HepG2 (cell line): ENCODE measurements around the gene POFUT2. TPM values are rescaled to one million over a fixed set of nuclear protein-coding genes. Genes with fewer than 3 reads are reported as not detected.

Experiments
- AKAP8 ChIP-seq: sonication (generic); formaldehyde crosslinking; IDR thresholded peaks from 2 replicates; pipeline ENCODE4 v1.5.1; 2020; ENCODE audit warnings: mild to moderate bottlenecking, missing genetic modification reagents
- EP300 ChIP-seq, 3 experiments: sonication (generic) in 1 of 3; formaldehyde crosslinking in 1 of 3; IDR thresholded peaks; 2 replicates each; pipeline versions ENCODE4 v1.5.1 to v1.6.1; 2011 to 2020; ENCODE audit warnings: low read depth in 2 of 3, low read length in 2 of 3, borderline replicate concordance in 1 of 3, improper control_type of control experiment in 1 of 3, mild to moderate bottlenecking in 1 of 3, missing genetic modification reagents in 1 of 3, moderate library complexity in 1 of 3
- GATAD1 ChIP-seq: IDR thresholded peaks from 2 replicates; pipeline ENCODE4 v1.6.1; 2016; ENCODE audit warnings: missing genetic modification reagents, missing compliant biosample characterization
- HNRNPLL ChIP-seq: fragments of 200-400 bp; formaldehyde crosslinking; IDR thresholded peaks from 2 replicates; pipeline ENCODE4 v1.6.1; 2017; ENCODE audit warnings: mild to moderate bottlenecking, low read depth, low read length; ENCODE audit not compliant: poor library complexity, severe bottlenecking
- NKX3-1 ChIP-seq: sonication (generic); formaldehyde crosslinking; IDR thresholded peaks from 2 replicates; pipeline ENCODE4 v1.5.0; 2020; ENCODE audit warnings: missing genetic modification reagents
- NRL ChIP-seq: sonication (generic); formaldehyde crosslinking; IDR thresholded peaks from 2 replicates; pipeline ENCODE4 v1.5.0; 2020; ENCODE audit warnings: missing genetic modification reagents, mild to moderate bottlenecking, moderate library complexity, borderline replicate concordance
- REL ChIP-seq: sonication (generic); formaldehyde crosslinking; conservative IDR thresholded peaks from 2 replicates; pipeline ENCODE4 v1.8.0; 2022; ENCODE audit warnings: mild to moderate bottlenecking, missing genetic modification reagents, moderate library complexity
- SIN3A ChIP-seq: IDR thresholded peaks from 2 replicates; pipeline ENCODE4 v1.6.1; 2011; ENCODE audit warnings: low read depth, mild to moderate bottlenecking, control low read depth, low read length, borderline replicate concordance
- SOX6 ChIP-seq, 2 experiments: fragments of 450-650 bp in 1 of 2; sonication (generic) in 1 of 2; formaldehyde crosslinking in 1 of 2; IDR thresholded peaks; 2 replicates each; pipeline versions ENCODE4 v1.4.0 to v1.6.1; 2017 to 2020; ENCODE audit warnings: antibody characterized with exemption in 1 of 2, mild to moderate bottlenecking in 1 of 2, missing genetic modification reagents in 1 of 2
- SP2 ChIP-seq: sonication (generic); formaldehyde crosslinking; IDR thresholded peaks from 2 replicates; pipeline ENCODE4 v1.5.1; 2020; ENCODE audit warnings: mild to moderate bottlenecking, missing genetic modification reagents
- SP4 ChIP-seq: sonication (generic); formaldehyde crosslinking; IDR thresholded peaks from 2 replicates; pipeline ENCODE4 v1.8.1; 2023; ENCODE audit warnings: mild to moderate bottlenecking, missing genetic modification reagents
- TAF1 ChIP-seq: sonication (generic); formaldehyde crosslinking; IDR thresholded peaks from 2 replicates; pipeline ENCODE4 v1.4.0; 2020; ENCODE audit warnings: missing genetic modification reagents
- TBX2 ChIP-seq: sonication (generic); formaldehyde crosslinking; IDR thresholded peaks from 2 replicates; pipeline ENCODE4 v1.5.0; 2020; ENCODE audit warnings: missing genetic modification reagents, mild to moderate bottlenecking, borderline replicate concordance
- U2AF2 ChIP-seq: fragments of 200-400 bp; formaldehyde crosslinking; IDR thresholded peaks from 2 replicates; pipeline ENCODE4 v1.6.1; 2017; ENCODE audit warnings: low read depth, mild to moderate bottlenecking, low read length
- ZFX ChIP-seq: sonication (generic); formaldehyde crosslinking; IDR thresholded peaks from 2 replicates; pipeline ENCODE4 v1.4.0; 2020; ENCODE audit warnings: mild to moderate bottlenecking, low read depth, missing genetic modification reagents, moderate library complexity
- ZNF160 ChIP-seq: sonication (generic); formaldehyde crosslinking; IDR thresholded peaks from 2 replicates; pipeline ENCODE4 v1.8.0; 2022; ENCODE audit warnings: mild to moderate bottlenecking, inconsistent platforms, missing genetic modification reagents
- ZSCAN9 ChIP-seq: IDR thresholded peaks from 2 replicates; pipeline ENCODE4 v1.6.1; 2016; ENCODE audit warnings: borderline replicate concordance
- polyA plus RNA-seq, 8 experiments: library from polyadenylated mRNA; depleted of rRNA in 3 of 8; stranded (reverse) in 7 of 8; unstranded in 1 of 8; fragments of >200 nt; fragmentation: Illumina TruSeq in 4 of 8; extraction: Trizol in 4 of 8; gene quantifications; 2 replicates each; pipeline versions ENCODE4 v1.2.1 to v1.2.3, GENCODE V29; 2011 to 2016; ENCODE audit warnings: low read depth in 4 of 8, missing spikeins in 1 of 8, mixed read lengths in 1 of 8; ENCODE audit not compliant: insufficient read depth in 1 of 8
- total RNA-seq, 5 experiments: library from RNA; depleted of rRNA; stranded (reverse); fragments of >200 nt; fragmentation: Illumina TruSeq; extraction: Trizol; gene quantifications; 2 replicates each; pipeline ENCODE4 v1.2.3, GENCODE V29; 2016; ENCODE audit warnings: low read depth in 1 of 5
- TF ChIP-seq, protein P1 (sequence below): sonication (generic); formaldehyde crosslinking; IDR thresholded peaks from 2 replicates; pipeline ENCODE4 v1.4.0; 2020; ENCODE audit warnings: missing genetic modification reagents
- TF ChIP-seq, protein P2 (sequence below): sonication (generic); formaldehyde crosslinking; IDR thresholded peaks from 2 replicates; pipeline ENCODE4 v1.5.1; 2020; ENCODE audit warnings: mild to moderate bottlenecking, missing genetic modification reagents, moderate library complexity

Gene POFUT2
- total and polyA plus RNA-seq, 2 of the 13 experiments (the other 11 are each of a cell fraction or from before 2014, with no cell fraction given): 22.8 to 24.0 TPM

DNA sequence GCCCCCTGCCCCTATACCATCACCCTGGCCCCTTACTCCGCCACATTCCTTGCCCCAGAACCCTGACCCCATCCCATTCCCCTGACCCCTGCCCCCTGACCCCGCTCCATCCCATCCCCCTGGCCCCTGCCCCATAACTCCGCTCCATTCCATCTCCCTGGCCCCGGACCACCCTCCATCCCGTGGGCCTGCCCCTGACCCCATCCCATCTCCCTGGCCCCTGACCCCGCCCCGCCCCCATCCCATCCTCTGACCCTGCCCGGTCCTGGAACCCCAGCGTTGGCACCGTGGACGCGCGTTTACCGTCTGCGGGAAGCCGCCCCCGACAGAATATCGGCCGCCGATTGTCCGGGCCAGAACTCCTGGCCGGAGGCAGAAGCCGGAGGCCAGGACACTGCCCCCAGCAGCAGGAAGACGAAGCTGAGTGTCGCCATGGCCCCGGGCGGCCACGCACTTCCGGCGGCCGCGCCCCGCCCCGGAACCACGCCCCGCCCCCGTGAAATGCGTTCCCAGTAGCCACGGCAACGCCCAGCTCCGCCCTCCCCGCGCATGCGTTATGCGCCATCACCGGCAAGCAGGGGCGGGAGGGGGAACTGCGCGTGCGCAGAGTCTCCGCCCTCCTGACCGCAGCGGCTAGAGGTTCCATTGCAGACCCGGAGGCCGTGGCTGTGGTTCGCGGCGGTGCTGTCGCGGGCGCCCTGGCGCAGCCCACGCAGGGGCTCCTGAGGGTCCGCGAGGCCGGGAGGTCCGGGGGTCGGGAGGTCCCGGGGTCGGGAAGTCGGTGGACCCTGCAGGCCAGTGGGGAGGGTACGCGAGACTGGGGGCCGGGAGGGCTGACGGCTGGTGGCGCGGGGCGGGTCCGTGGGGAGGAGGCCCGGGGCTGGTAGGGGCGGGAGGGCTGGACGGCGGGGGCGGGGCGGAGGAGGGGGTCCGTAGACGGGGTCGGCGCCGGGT lies at the start of gene POFUT2 (continued):
- TF ChIP-seq AKAP8 (CRISPR knock-in tag) (no peak), REL (CRISPR knock-in tag) (0 out of 2 replicates have a peak, but pooled peaks have one; percentile 24), SP4 (CRISPR knock-in tag) (peak; percentile 72; the same call in 1 of the 2 replicates), ZFX (CRISPR knock-in tag) (peak; percentile 76), NRL (CRISPR knock-in tag) (peak; percentile 42; the same call in 1 of the 2 replicates), HNRNPLL (peak; percentile 22), GATAD1 (CRISPR knock-in tag) (peak; percentile 89), SOX6 (IDR thresholded peaks at IDR 0.05) (no peak), SOX6 (CRISPR knock-in tag; IDR thresholded peaks at IDR 0.05) (peak; percentile 39), TBX2 (CRISPR knock-in tag) (peak; percentile 56; the same call in 1 of the 2 replicates), ZNF160 (CRISPR knock-in tag) (peak; percentile 48; the same call in 1 of the 2 replicates), NKX3-1 (CRISPR knock-in tag) (0 out of 2 replicates have a peak, but pooled peaks have one; percentile 49), EP300 (IDR thresholded peaks at IDR 0.05; ENCODE audit: low read depth in 2 of 2, low read length in 2 of 2) (0 out of 4 replicates have a peak, but pooled peaks of 1 of the 2 experiments have one; percentile 3), EP300 (CRISPR knock-in tag; IDR thresholded peaks at IDR 0.05; ENCODE audit: borderline replicate concordance) (no peak), TAF1 (peak; percentile 71), ZSCAN9 (CRISPR knock-in tag) (no peak), SIN3A (peak; percentile 89), SP2 (CRISPR knock-in tag) (peak; percentile 50; the same call in 1 of the 2 replicates), U2AF2 (peak; percentile 85; the same call in 1 of the 2 replicates)
- TF ChIP-seq, protein P1, sequence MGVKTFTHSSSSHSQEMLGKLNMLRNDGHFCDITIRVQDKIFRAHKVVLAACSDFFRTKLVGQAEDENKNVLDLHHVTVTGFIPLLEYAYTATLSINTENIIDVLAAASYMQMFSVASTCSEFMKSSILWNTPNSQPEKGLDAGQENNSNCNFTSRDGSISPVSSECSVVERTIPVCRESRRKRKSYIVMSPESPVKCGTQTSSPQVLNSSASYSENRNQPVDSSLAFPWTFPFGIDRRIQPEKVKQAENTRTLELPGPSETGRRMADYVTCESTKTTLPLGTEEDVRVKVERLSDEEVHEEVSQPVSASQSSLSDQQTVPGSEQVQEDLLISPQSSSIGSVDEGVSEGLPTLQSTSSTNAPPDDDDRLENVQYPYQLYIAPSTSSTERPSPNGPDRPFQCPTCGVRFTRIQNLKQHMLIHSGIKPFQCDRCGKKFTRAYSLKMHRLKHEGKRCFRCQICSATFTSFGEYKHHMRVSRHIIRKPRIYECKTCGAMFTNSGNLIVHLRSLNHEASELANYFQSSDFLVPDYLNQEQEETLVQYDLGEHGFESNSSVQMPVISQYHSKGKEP (CRISPR knock-in tag): no peak
- TF ChIP-seq, protein P2, sequence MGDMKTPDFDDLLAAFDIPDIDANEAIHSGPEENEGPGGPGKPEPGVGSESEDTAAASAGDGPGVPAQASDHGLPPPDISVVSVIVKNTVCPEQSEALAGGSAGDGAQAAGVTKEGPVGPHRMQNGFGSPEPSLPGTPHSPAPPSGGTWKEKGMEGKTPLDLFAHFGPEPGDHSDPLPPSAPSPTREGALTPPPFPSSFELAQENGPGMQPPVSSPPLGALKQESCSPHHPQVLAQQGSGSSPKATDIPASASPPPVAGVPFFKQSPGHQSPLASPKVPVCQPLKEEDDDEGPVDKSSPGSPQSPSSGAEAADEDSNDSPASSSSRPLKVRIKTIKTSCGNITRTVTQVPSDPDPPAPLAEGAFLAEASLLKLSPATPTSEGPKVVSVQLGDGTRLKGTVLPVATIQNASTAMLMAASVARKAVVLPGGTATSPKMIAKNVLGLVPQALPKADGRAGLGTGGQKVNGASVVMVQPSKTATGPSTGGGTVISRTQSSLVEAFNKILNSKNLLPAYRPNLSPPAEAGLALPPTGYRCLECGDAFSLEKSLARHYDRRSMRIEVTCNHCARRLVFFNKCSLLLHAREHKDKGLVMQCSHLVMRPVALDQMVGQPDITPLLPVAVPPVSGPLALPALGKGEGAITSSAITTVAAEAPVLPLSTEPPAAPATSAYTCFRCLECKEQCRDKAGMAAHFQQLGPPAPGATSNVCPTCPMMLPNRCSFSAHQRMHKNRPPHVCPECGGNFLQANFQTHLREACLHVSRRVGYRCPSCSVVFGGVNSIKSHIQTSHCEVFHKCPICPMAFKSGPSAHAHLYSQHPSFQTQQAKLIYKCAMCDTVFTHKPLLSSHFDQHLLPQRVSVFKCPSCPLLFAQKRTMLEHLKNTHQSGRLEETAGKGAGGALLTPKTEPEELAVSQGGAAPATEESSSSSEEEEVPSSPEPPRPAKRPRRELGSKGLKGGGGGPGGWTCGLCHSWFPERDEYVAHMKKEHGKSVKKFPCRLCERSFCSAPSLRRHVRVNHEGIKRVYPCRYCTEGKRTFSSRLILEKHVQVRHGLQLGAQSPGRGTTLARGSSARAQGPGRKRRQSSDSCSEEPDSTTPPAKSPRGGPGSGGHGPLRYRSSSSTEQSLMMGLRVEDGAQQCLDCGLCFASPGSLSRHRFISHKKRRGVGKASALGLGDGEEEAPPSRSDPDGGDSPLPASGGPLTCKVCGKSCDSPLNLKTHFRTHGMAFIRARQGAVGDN (CRISPR knock-in tag): peak; percentile 69
